Endothelial cell of umbilical vein (primary cell): ENCODE measurements around the gene NKAIN4. TPM values are rescaled to one million over a fixed set of nuclear protein-coding genes. Genes with fewer than 3 reads are reported as not detected.

ENCODE experiments used
- BruUV-seq: library from RNA; stranded (reverse); fragments of 400-500 nt; replicated peaks from 2 replicates; lab custom pipeline; 2021; lab: Mats Ljungman, UMichigan
- CTCF ChIA-PET: fragments of 300-600, 350-600 bp; sonication (Branson Sonifier 250); formaldehyde crosslinking; loops from one replicate; lab custom pipeline; 2021; ENCODE audit warnings: antibody characterized with exemption, inconsistent platforms; lab: Charles Lee
- POLR2A ChIA-PET: fragments of 300-600, 350-600 bp; sonication (Branson Sonifier 250); formaldehyde crosslinking; loops from one replicate; lab custom pipeline; 2021; ENCODE audit warnings: antibody characterized with exemption, inconsistent platforms; lab: Charles Lee
- DNase-seq: peaks from one replicate; pipeline ENCODE4 v3.0.0-alpha.2; 2011; ENCODE audit warnings: low read depth, low spot score
- FAIRE-seq: peaks from 2 replicates; lab custom pipeline; 2011; peaks lifted over from hg19 to GRCh38; lab: Jason Lieb, UNC
- H2AFZ ChIP-seq: 2 replicates; pipeline ENCODE4 v1.6.0; 2012; ENCODE audit warnings: low read depth, low read length, control low read depth, inconsistent platforms
- H3K27ac ChIP-seq: 2 replicates; pipeline ENCODE4 v1.5.1; 2011; ENCODE audit warnings: low read depth, mild to moderate bottlenecking, control low read depth, low read length, moderate library complexity; ENCODE audit not compliant: insufficient read depth
- H3K27me3 ChIP-seq, 2 experiments: 2 replicates each; pipeline versions ENCODE4 v1.6.0 to v1.6.1; 2011; ENCODE audit warnings: low read length in 2 of 2, mixed read lengths in 1 of 2; ENCODE audit not compliant: control insufficient read depth in 2 of 2, insufficient read depth in 2 of 2
- H3K36me3 ChIP-seq, 2 experiments: 2 replicates in 1 of 2; 3 replicates in 1 of 2; pipeline ENCODE4 v1.5.1; 2011; ENCODE audit warnings: low read length in 2 of 2, mild to moderate bottlenecking in 1 of 2, moderate library complexity in 1 of 2; ENCODE audit not compliant: control insufficient read depth in 2 of 2, insufficient read depth in 2 of 2; ENCODE audit errors: extremely low read depth in 1 of 2
- H3K4me1 ChIP-seq: 3 replicates; pipeline ENCODE4 v1.5.1; 2011; ENCODE audit warnings: mild to moderate bottlenecking, low read length; ENCODE audit not compliant: control insufficient read depth, insufficient read depth; ENCODE audit errors: extremely low read depth
- H3K4me2 ChIP-seq: 2 replicates; pipeline ENCODE4 v1.6.1; 2011; ENCODE audit warnings: low read length, control low read depth, mixed read lengths; ENCODE audit not compliant: insufficient read depth
- H3K4me3 ChIP-seq, 3 experiments: fragments of 200-600 bp in 1 of 3; sonication (generic), shearing (Covaris generic) in 1 of 3; replicated peaks in 1 of 3; 2 replicates each; pipeline ENCODE4 v1.5.1; 2011 to 2016; ENCODE audit warnings: control low read depth in 3 of 3, low read length in 3 of 3, mild to moderate bottlenecking in 2 of 3, inconsistent platforms in 1 of 3, low read depth in 1 of 3, moderate library complexity in 1 of 3; ENCODE audit not compliant: insufficient read depth in 1 of 3
- H3K79me2 ChIP-seq: 2 replicates; pipeline ENCODE4 v1.6.0; 2012; ENCODE audit warnings: low read length, inconsistent platforms; ENCODE audit not compliant: control insufficient read depth, insufficient read depth
- H3K9ac ChIP-seq: replicated peaks from 2 replicates; pipeline ENCODE3; 2011; ENCODE audit warnings: low read length, control low read depth; ENCODE audit not compliant: insufficient read depth; ENCODE audit errors: extremely low read depth
- H3K9me1 ChIP-seq: replicated peaks from 3 replicates; pipeline ENCODE4 v1.6.0; 2011; ENCODE audit warnings: mild to moderate bottlenecking, low read length; ENCODE audit not compliant: control insufficient read depth, insufficient read depth; ENCODE audit errors: extremely low read depth
- H3K9me3 ChIP-seq: replicated peaks from 2 replicates; pipeline ENCODE4 v1.5.1; 2012; ENCODE audit warnings: low read length, inconsistent platforms; ENCODE audit not compliant: control insufficient read depth, insufficient read depth
- H4K20me1 ChIP-seq: replicated peaks from 2 replicates; pipeline ENCODE3; 2011; ENCODE audit warnings: mild to moderate bottlenecking, low read length; ENCODE audit not compliant: control insufficient read depth, insufficient read depth; ENCODE audit errors: extremely low read depth
- EZH2 ChIP-seq: IDR thresholded peaks from 2 replicates; pipeline ENCODE4 v1.6.1; 2012; ENCODE audit warnings: borderline replicate concordance, low read depth, mild to moderate bottlenecking, moderate library complexity, low read length, inconsistent platforms; ENCODE audit not compliant: severe bottlenecking
- FOS ChIP-seq: IDR thresholded peaks from 2 replicates; pipeline ENCODE4 v1.6.1; 2011; ENCODE audit warnings: mild to moderate bottlenecking, low read length, moderate library complexity, borderline replicate concordance; ENCODE audit not compliant: insufficient read depth
- GATA2 ChIP-seq: IDR thresholded peaks from 2 replicates; pipeline ENCODE4 v1.7.0; 2011; ENCODE audit warnings: low read depth, mild to moderate bottlenecking, moderate library complexity, mixed read lengths, low read length; ENCODE audit not compliant: insufficient read length, insufficient read depth
- JUN ChIP-seq: IDR thresholded peaks from 2 replicates; pipeline ENCODE4 v1.6.1; 2011; ENCODE audit warnings: borderline replicate concordance, low read depth; ENCODE audit not compliant: insufficient read length, insufficient read depth
- MYC ChIP-seq: IDR thresholded peaks from one replicate; pipeline ENCODE4 v1.6.1; 2011; ENCODE audit warnings: mild to moderate bottlenecking, low read depth, low read length
- POLR2A ChIP-seq: IDR thresholded peaks from 2 replicates; pipeline ENCODE4 v1.6.1; 2012; ENCODE audit warnings: low read depth, mild to moderate bottlenecking, control low read depth, low read length
- POLR2AphosphoS5 ChIP-seq: IDR thresholded peaks from 2 replicates; pipeline ENCODE4 v1.6.1; 2012; ENCODE audit warnings: low read depth, mild to moderate bottlenecking, control low read depth, low read length, moderate library complexity; ENCODE audit not compliant: insufficient read depth
- dilution Hi-C: fragments of 300-500 bp; cut with MboI; formaldehyde crosslinking; loops from one replicate; pipeline ENCODE4 v1.15.0; 2019; ENCODE audit warnings: low sequenced_read_pairs; ENCODE audit not compliant: extremely low pct_ligation_motif_present
- intact Hi-C: fragments of 100-400 bp; cut with micrococcal nuclease; formaldehyde crosslinking; loops from one replicate; pipeline ENCODE4 v1.10.0; 2022
- polyA plus RNA-seq, 4 experiments: library from polyadenylated mRNA; depleted of rRNA in 3 of 4; stranded (reverse) in 3 of 4; unstranded in 1 of 4; fragments of >200 nt; gene quantifications; 2 replicates each; pipeline versions ENCODE4 v1.2.1 to v1.2.3, GENCODE V29; 2011 to 2012; ENCODE audit warnings: missing spikeins in 1 of 4
- total RNA-seq: library from RNA; stranded (reverse); gene quantifications from 2 replicates; pipeline ENCODE4 v1.2.3, GENCODE V29; 2021
- TF ChIP-seq, protein P1 (sequence below), 2 donors: IDR thresholded peaks; 1 replicate in 1 of 2; 2 replicates in 1 of 2; pipeline ENCODE4 v1.5.1; 2011; ENCODE audit warnings: low read length in 2 of 2, mild to moderate bottlenecking in 2 of 2, moderate library complexity in 2 of 2, control low read depth in 1 of 2, inconsistent platforms in 1 of 2, low read depth in 1 of 2; ENCODE audit not compliant: insufficient read depth in 1 of 2; ENCODE audit errors: extremely low read depth in 1 of 2

Gene NKAIN4
- total and polyA plus RNA-seq, 2 donors (not counting 3 experiments of a cell fraction or from before 2014, with no cell fraction given), result 0.04 TPM; not detected in 1

DNA sequence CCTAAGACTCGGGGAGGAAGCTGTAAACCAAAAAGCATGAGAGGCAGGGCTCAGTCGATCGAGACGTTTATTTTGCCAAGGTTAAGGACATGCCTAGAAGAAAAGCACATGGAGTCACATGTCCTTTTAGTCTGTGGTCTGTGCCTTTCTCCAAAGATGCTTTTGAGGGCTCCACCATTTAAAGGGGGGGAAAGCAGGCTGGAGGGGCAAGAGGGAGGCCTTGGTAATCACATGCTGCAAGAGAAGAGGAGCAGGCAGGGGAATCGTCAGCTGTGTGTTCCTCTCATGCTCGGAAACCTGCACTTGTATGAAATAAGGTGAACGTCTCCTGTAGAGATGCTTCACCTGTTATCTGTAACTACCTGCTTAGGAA lies 29.2 kb downstream of the NKAIN4 start:
- no peaks in the 10 kb centered on the region for H3K79me2 ChIP-seq
- intact Hi-C loops, result no loop called here
- H3K36me3 ChIP-seq, result no peaks in the 10 kb centered on the region
- H3K4me1 ChIP-seq, result no peaks in the 10 kb centered on the region
- DNase-seq, result no peak
- no peak overlapping the region for H3K4me3 ChIP-seq
- no TSS peak for BruUV-seq
- no peak overlapping the region for H2AFZ ChIP-seq
- H3K4me2 ChIP-seq, result no peak overlapping the region
- TF ChIP-seq GATA2 (no peak), FOS (no peak)
- no peaks in the 10 kb centered on the region for H3K9me3 ChIP-seq
- POLR2A ChIA-PET, result no interaction called here
- H3K27me3 ChIP-seq, result peaks cover 0 to 8% of the 10 kb centered on the region in 2 experiments
- H3K9me1 ChIP-seq, result no peaks in the 10 kb centered on the region
- no peak overlapping the region for H3K9ac ChIP-seq
- H3K27ac ChIP-seq, result no peak overlapping the region
- dilution Hi-C loops, result no loop called here
- CTCF ChIA-PET, result interaction anchor here (0.8 to 4.8 kb wide), 7 partner anchors 10 to 157 kb away, joined by 3 to 116 read pairs (median 30); partner anchors contain the start of genes BIRC7, NKAIN4 and YTHDF1
- no peak for FAIRE-seq
- H4K20me1 ChIP-seq, result no peaks in the 10 kb centered on the region

DNA sequence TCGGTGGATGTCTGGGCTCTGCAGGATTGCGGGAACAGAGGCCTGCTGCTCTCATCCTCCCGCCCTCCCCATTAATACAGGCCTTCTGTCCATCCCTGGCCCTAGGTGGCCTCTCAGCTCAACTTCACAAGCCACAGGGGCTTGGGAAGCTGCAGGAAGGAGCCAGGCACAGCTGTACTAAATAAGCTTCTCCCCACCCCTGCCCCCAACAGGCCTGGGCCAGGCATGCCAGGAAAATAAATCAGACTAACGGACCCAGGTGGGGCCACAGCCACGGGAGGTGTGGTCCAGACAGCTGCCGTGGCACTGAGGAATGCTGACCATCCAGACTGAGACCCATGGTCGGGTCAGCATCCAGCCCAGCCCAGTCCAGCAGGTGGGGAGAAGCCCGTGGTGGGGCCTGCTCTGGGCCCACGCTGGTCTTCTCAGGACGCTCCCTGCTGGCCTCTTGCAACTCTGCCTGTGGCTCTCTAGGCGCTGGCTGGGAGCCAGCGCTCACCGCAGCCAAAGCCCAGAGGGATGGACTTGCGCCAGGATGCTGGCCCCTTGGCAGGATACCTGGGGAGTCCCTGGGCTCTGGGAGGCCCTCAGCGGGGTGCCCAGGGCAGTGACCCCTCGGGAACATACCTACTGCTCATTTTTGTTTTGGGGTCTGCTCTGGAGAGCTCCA lies 29.7 kb downstream of the NKAIN4 start:
- no peak overlapping the region for H3K9ac ChIP-seq
- H3K36me3 ChIP-seq, result no peaks in the 10 kb centered on the region
- no peaks in the 10 kb centered on the region for H4K20me1 ChIP-seq
- no peaks in the 10 kb centered on the region for H3K79me2 ChIP-seq
- DNase-seq (no peak), FAIRE-seq (no peak)
- no peaks in the 10 kb centered on the region for H3K9me1 ChIP-seq
- no peak overlapping the region for H3K4me2 ChIP-seq
- no peaks in the 10 kb centered on the region for H3K4me1 ChIP-seq
- TF ChIP-seq MYC (no peak), POLR2A (no peak), POLR2AphosphoS5 (no peak), EZH2 (no peak), FOS (no peak), JUN (no peak)
- TF ChIP-seq, protein P1, sequence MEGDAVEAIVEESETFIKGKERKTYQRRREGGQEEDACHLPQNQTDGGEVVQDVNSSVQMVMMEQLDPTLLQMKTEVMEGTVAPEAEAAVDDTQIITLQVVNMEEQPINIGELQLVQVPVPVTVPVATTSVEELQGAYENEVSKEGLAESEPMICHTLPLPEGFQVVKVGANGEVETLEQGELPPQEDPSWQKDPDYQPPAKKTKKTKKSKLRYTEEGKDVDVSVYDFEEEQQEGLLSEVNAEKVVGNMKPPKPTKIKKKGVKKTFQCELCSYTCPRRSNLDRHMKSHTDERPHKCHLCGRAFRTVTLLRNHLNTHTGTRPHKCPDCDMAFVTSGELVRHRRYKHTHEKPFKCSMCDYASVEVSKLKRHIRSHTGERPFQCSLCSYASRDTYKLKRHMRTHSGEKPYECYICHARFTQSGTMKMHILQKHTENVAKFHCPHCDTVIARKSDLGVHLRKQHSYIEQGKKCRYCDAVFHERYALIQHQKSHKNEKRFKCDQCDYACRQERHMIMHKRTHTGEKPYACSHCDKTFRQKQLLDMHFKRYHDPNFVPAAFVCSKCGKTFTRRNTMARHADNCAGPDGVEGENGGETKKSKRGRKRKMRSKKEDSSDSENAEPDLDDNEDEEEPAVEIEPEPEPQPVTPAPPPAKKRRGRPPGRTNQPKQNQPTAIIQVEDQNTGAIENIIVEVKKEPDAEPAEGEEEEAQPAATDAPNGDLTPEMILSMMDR (IDR thresholded peaks at IDR 0.05; ENCODE audit: extremely low read depth in 1 of 2, insufficient read depth in 1 of 2, low read depth in 1 of 2, low read length in 2 of 2), result no peak
- dilution Hi-C loops (no loop called here), intact Hi-C loops (loop anchor here (5.0 kb wide), 1 partner anchor 68 kb away; the partner anchor contains the start of gene COL20A1)
- H3K4me3 ChIP-seq, result no peak overlapping the region
- no peak overlapping the region for H3K27ac ChIP-seq
- H3K27me3 ChIP-seq, result peaks cover 0 to 5% of the 10 kb centered on the region in 2 experiments
- no peaks in the 10 kb centered on the region for H3K9me3 ChIP-seq
- no peak overlapping the region for H2AFZ ChIP-seq
- POLR2A ChIA-PET, result no interaction called here
- CTCF ChIA-PET, result interaction anchor here (0.8 to 4.8 kb wide), 27 partner anchors 9 to 216 kb away, joined by 3 to 116 read pairs (median 9); partner anchors contain the start of genes ARFGAP1, BIRC7, COL20A1 and NKAIN4
- BruUV-seq, result no TSS peak
